OCI-M2 (cell line): ENCODE results near the gene FUT6.
"Not testable (repeated sequence)": the region's sequence is repeated elsewhere in the genome, so short reads cannot be mapped to it uniquely, and the experiment has no call there.

Experiments used
- DNase-seq: peaks from one replicate; lab custom pipeline; 2025; ENCODE audit not compliant: unreplicated experiment; lab: John Stamatoyannopoulos, UW

The FUT6 gene, protein sequence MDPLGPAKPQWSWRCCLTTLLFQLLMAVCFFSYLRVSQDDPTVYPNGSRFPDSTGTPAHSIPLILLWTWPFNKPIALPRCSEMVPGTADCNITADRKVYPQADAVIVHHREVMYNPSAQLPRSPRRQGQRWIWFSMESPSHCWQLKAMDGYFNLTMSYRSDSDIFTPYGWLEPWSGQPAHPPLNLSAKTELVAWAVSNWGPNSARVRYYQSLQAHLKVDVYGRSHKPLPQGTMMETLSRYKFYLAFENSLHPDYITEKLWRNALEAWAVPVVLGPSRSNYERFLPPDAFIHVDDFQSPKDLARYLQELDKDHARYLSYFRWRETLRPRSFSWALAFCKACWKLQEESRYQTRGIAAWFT

DNA sequence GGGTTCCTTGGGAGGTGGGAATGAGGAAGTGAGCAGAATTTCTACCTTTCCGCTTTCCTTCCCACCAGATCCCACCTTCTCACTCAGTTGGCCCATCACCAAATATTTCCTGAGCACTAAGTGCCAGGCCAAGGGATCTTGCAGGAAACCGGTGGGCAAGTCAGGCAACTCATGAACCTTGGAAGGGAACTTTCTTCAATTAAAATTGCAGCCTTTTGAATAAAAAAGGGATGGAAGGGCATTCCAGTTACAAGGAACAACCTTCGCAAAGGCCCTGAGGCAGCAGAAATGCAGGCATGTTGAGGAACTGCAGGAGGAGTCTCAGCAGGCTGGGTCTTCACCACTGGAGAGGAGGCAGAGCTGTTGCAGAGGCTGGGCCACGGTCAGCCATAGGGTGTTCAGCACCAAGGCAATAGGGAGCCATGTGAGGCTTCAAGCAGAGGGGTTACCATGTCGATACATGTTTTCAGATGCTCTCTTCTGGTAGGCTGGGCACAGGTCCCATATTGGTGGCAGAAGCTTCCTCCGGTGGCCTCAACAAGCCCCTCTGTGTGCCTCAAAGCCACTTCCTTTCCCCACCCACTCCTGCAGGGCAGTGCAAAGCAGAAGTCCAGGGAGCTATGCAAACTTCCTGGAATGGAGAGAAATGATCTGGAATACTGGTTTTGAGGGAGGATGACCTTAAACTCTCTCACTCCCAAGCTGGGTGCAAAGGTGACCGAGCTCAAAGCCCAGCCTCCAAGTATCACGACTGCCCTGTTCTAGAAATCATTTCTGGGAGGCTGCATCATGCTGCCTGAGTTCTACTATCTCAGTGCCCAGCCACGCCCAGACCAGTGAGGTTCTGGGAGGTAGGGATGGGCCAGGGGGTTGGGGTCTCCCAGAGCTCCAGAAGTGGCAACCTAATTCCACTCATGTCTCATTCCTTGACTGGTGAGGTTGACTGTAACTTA lies at the start of gene FUT6:
FUT6 (minus strand) TSS at position 638 of the 953 bp plus-strand sequence. CDS start 7,135 bp downstream, outside the sequence.
- no peak for DNase-seq

DNA sequence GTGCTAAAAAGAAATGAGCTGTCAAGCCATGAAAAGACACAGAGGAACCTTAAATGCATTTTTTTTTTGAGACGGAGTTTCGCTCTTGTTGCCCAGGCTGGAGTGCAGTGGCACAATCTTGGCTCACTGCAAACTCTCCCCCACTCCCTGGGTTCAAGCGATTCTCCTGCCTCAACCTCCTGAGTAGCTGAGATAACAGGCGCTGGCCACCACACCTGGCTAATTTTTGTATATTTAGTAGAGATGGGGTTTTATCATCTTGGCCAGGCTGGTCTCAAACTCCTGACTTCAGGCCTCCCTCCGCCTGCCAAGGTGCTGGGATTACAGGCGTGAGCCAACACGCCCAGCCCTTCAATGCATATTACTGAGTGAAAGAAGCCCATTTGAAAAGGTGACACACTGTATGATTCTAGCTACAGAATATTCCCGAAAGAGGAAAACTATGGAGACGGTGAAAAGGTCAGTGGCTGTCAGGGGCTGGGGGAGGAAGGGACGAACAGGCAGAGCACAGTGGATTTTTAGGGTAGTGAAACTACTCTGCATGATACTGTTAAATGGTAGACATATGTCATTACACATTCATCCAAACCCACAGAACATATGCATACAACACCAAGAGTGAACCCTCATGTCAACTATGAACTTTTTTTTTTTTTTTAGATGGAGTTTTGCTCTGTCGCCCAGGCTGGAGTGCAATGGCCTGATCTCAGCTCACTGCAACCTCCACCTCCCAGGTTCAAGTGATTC lies 44.7 kb upstream of the FUT6 start:
- not testable (repeated sequence) for DNase-seq

- not testable (repeated sequence) for DNase-seq
Observed at GRCh38 chr19:5883157-5883873, 43.8 kb upstream of the FUT6 start.

DNA sequence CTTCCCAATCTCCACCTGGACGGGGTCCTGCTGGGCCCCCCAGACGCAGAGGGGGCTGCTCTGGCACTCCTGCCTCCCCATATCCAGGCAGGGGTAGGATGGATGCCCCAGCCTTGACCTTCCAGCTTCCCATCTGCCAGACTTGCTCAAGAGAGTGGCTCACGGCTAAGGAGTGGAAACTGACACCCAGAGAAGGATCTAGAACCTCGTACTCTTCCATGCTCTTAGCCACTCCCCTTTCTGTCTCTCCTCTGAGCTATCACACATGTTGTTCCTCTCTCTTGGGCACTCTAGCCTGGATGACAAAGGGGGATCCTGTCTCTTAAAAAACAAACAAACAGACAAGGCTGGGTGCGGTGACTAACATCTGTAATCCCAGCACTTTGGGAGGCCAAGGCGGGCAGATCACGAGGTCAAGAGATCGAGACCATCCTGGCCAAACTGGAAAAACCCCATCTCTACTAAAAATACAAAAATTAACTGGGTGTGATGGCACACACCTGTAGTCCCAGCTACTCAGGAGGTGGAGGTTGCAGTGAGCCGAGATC lies 43.0 kb upstream of the FUT6 start:
- DNase-seq = no peak

DNA sequence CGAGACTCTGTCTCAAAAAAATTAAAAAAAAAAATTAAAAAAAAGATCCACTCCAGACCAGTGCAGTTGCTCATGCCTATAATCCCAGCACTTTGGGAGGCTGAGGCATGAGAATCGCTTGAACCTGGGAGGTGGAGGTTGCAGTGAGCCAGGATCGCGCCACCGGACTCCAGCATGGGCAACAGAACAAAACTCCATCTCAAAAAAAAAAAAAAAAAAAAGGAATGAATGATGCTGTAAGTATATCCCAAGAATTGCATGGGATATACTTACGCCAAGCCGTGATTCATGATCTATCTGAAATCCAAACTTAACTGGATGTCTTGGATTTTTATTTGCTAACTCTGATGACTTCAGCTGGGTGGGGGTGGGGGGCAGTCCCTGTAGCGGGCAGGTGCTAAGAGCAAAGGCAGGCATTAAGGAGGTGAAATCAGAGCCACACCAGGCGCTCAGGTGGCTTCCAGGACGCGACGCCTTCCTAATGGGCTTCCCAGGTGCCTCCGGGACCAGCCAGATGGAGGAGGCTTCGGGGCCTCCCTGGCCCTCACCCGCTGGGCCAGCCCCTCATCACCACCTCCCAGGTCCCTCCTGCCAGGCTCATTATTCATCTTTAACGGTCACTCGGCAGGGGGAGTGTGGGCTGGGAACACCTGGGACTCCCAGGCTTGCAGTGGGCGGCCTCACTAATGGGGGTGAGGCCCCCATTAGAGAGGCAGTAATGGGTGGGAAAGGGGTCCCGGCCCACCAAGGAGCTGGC lies 42.2 kb upstream of the FUT6 start:
- no peak for DNase-seq

- no peak for DNase-seq
Observed at GRCh38 chr19:5880604-5881078, 41.1 kb upstream of the FUT6 start.

- no peak for DNase-seq
Observed at GRCh38 chr19:5880196-5880595, 40.7 kb upstream of the FUT6 start.

DNA sequence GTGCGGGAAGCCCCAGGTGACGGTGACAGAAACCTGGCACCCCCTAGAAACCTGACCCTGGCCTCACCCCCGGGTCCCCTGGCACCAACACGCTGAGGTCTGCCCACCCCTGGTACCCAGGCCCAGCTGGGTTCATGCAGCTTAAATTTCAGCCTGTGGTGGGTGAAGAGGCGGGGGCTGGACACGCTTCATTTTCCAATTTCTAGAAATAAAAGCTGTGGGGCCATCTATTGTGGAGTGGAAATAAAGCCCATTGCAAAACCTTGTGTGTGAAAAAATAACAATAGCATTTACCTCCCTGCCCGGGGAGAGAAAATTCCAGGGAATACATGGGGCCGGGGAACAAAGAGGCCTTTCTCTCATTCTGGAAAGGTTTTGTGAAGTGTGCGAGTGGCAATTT lies 38.4 kb upstream of the FUT6 start:
- DNase-seq = no peak

- no peak for DNase-seq
Observed at GRCh38 chr19:5877427-5877826, 37.9 kb upstream of the FUT6 start.

DNA sequence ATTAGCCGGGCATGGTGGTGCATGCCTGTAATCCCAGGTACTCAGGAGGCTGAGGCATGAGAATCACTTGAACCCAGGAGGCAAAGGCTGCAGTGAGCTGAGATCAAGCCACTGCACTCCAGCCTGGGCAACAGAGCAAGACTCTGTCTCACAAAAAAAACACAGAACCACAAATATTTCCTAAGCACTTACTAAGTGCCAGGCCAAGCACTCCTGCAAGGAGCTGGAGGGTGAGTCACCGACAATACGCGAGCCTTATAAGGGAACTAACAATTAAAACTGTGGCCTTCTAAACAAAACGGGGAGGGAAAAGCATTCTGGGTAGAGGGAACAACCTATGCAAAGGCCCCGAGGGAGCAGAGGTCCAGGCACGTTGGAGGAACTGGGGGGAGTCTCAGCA lies 35.0 kb upstream of the FUT6 start:
- not testable (repeated sequence) for DNase-seq

- no peak for DNase-seq
Observed at GRCh38 chr19:5873617-5874199, 34.2 kb upstream of the FUT6 start.

DNA sequence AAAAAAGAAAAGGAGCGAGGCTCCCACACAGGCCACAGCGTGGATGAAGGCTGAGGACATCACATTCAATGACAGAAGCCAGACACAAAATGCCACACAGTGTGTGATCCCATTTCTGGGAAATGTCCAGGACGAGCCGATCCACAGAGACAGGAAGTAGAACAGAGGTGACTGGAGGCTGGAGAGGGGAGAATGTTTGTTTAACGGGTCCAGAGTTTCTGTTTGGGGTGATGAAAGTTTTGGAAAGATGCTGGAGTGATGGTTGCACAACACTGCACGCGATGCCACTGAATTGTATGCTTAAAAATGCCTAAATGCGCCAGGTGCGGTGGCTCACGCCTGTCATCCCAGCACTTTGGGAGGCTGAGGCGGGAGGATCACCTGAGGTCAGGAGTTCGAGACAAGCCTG lies 31.5 kb upstream of the FUT6 start:
- no peak for DNase-seq

GRCh38 chr19:5867201-5868136 lies 28.0 kb upstream of the FUT6 start:
- DNase-seq = no peak

- DNase-seq = no peak
Observed at GRCh38 chr19:5865772-5866171, 26.3 kb upstream of the FUT6 start.

DNA sequence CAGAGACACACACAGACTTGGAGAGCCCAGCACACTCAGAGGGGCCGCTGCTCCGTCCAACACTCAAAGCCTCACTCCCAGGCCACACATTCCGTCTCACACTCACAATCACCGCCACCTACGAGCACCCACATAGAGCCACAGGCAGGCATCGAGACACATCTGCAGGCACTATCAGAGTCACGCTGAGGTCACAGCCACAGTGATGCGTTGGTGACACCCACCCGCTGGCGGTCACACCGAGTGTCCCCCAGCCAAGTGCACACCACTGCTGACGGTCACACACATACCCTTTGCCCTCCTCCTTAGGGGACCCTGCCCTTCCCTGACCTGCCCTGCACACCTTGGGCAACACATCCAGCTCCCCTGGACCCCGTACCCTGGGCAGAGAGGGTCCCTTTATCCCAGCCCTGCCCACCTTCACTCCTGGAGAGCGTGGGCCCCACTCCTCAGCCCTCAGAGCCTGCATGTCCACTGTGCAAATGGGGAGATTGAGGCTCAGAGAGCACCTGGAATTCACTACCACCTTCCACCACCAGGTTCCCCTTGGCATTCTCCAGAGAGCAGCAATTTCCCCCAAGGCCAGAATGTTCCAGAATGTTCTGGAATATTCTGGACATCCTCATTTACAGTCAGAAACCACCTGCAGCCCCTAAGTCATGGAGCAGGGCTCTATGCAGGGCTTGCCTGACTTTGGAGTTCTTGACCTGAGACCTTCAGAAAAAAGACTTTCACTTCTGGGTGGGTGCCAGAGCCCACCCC lies 25.4 kb upstream of the FUT6 start:
- DNase-seq = no peak

DNA sequence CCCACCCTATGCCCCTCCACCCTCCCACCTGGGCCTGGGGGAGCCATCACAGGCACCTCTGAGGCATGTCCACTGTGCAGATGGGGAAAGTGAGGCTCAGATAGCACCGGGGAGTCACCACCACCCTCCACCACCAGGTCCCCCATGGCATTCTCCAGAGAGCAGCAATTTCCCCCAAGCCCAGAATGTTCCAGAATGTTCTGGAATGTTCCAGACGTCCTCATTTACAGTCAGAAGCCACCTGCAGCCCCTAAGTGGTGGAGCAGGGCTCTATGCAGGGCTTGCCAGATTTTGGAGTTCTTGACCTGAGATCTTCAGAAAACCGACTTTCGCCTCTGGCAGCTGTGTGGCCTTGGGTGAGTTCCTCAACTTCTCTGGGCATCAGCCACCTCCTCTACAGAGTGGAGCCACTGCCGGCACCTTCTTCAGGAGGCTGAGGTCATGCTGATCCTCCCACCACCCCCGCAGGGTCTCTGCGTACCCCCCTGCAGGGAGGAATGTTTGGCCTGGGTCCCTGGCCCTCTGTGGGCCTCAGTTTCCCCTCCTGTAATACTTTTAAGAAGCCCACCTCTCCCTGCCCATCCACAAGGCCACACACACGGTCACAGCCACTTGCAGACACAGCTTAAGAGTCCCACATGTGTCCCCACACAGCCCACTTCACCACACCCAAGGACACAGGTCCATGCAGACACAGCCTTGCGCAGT lies 24.7 kb upstream of the FUT6 start:
- no peak for DNase-seq
